ENCODE data around the gene HMGN1.

The HMGN1 gene

DNA sequence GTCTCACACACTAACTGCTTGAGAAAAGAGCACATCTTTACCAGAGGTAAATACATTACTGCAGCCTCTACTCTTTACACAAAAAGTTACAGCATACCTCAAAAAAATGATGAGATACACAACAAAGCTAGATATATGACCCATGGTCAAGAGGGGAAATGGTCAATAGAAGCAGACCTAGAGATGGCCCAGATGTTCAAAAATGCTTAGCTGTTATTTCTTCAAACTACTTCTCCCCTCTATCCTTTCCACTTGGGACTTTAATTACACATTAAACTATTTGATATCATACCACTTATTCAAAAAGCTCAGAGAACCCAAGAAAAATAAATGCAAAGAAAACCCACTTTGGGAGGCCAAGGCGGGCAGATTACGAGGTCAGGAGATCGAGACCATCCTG lies 48.3 kb downstream of the HMGN1 start:
- no peak for DNase-seq (ENCODE audit: low read depth)
- TF ChIP-seq, protein P1, sequence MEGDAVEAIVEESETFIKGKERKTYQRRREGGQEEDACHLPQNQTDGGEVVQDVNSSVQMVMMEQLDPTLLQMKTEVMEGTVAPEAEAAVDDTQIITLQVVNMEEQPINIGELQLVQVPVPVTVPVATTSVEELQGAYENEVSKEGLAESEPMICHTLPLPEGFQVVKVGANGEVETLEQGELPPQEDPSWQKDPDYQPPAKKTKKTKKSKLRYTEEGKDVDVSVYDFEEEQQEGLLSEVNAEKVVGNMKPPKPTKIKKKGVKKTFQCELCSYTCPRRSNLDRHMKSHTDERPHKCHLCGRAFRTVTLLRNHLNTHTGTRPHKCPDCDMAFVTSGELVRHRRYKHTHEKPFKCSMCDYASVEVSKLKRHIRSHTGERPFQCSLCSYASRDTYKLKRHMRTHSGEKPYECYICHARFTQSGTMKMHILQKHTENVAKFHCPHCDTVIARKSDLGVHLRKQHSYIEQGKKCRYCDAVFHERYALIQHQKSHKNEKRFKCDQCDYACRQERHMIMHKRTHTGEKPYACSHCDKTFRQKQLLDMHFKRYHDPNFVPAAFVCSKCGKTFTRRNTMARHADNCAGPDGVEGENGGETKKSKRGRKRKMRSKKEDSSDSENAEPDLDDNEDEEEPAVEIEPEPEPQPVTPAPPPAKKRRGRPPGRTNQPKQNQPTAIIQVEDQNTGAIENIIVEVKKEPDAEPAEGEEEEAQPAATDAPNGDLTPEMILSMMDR (conservative IDR thresholded peaks at IDR 0.05; ENCODE audit: low read depth, low read length), result no peak
- H3K4me3 ChIP-seq (ENCODE audit: low read depth, low read length), result no peak overlapping the region

DNA sequence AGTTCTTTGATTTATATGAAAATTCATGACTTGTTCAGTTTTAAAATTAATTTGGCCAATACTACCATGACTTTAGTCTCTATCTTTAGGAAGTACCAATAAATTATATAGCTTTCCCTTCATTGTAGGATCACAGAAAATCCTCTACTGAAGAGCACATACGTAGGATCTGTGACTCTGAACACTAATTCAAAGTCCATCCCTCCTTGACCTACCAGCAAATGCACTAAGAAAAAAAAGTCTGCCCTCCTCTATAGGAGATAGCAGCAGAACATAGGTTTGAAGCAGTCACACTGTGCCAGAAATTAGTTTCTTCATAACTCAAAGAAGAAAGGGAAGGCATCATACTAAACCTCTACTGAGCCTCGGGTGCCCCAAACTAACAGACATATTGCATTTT lies 52.0 kb downstream of the HMGN1 start:
- no peak for DNase-seq (ENCODE audit: low read depth)
- TF ChIP-seq, protein P1 (conservative IDR thresholded peaks at IDR 0.05; ENCODE audit: low read depth, low read length), result no peak
- H3K4me3 ChIP-seq (ENCODE audit: low read depth, low read length), result no peak overlapping the region
